ENCODE measurements around the gene LRRK1.

DNA sequence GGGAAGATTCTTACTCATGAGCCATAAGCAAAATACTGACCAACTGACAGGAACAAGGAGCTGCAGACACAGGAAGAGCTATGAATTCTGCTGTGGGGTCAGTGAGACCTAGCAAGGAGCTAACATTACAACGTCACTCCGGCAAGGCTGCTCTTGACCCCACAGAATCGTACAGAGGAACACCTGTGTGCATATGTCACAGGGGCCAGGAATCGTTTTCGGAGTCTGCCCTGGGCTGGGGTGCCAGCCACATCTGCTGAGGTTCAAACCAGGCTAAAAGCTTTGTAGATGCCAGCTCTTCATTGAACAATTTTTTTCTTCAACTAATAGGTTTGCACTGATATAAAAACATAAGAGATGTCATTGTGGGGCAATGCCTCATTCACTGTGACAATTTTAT is 82.6 kb downstream of the LRRK1 start:
- no peak for TF ChIP-seq EZH2 (IDR thresholded peaks at IDR 0.05; ENCODE audit: insufficient read depth, poor library complexity, severe bottlenecking)
- TF ChIP-seq EZH2phosphoT487 (IDR thresholded peaks at IDR 0.05; ENCODE audit: insufficient read depth, low read depth) = no peak
